K562 (cell line): Measurements from ENCODE around the gene PRKAR1B. TPM values are rescaled to one million over a fixed set of nuclear protein-coding genes. Genes with fewer than 3 reads are reported as not detected.

ENCODE experiments used
- CBFA2T3 ChIP-seq: fragments of 450-650 bp; IDR thresholded peaks from 2 replicates; pipeline ENCODE4 v1.6.1; 2017
- EHMT2 ChIP-seq: fragments of 450-650 bp; IDR thresholded peaks from 2 replicates; pipeline ENCODE4 v1.6.1; 2018; ENCODE audit warnings: antibody characterized with exemption
- ILF3 ChIP-seq: fragments of 450-650 bp; IDR thresholded peaks from 2 replicates; pipeline ENCODE4 v1.6.1; 2018; ENCODE audit warnings: antibody characterized with exemption, mild to moderate bottlenecking, moderate library complexity, borderline replicate concordance
- ILK ChIP-seq: fragments of 450-650 bp; IDR thresholded peaks from 2 replicates; pipeline ENCODE4 v1.6.1; 2016; ENCODE audit warnings: missing genetic modification characterization, low read depth, mild to moderate bottlenecking, missing compliant biosample characterization, moderate library complexity, borderline replicate concordance
- NELFE ChIP-seq: IDR thresholded peaks from 2 replicates; pipeline ENCODE4 v1.6.1; 2011; ENCODE audit warnings: mild to moderate bottlenecking; ENCODE audit not compliant: insufficient read depth, insufficient read length
- NFRKB ChIP-seq: fragments of 450-650 bp; IDR thresholded peaks from 2 replicates; pipeline ENCODE4 v1.6.1; 2016; ENCODE audit warnings: low read depth
- PRMT5 ChIP-seq: sonication (generic); formaldehyde crosslinking; IDR thresholded peaks from 2 replicates; pipeline ENCODE4 v1.5.0; 2020; ENCODE audit warnings: missing genetic modification reagents
- RBFOX2 ChIP-seq: fragments of 200-400 bp; formaldehyde crosslinking; IDR thresholded peaks from 2 replicates; pipeline ENCODE4 v1.6.1; 2017; ENCODE audit warnings: low read depth, mild to moderate bottlenecking, low read length, moderate library complexity
- SMARCB1 ChIP-seq: IDR thresholded peaks from 2 replicates; pipeline ENCODE4 v1.6.1; 2011; ENCODE audit warnings: improper control_type of control experiment, low read depth; ENCODE audit not compliant: insufficient read length
- ZBTB7A ChIP-seq: IDR thresholded peaks from 2 replicates; pipeline ENCODE4 v1.6.1; 2011; ENCODE audit warnings: low read depth, mild to moderate bottlenecking, low read length, moderate library complexity, borderline replicate concordance; ENCODE audit not compliant: control insufficient read depth
- ZFP36 ChIP-seq: fragments of 150-350 bp; IDR thresholded peaks from 2 replicates; pipeline ENCODE4 v1.6.1; 2018; ENCODE audit warnings: low read length, low read depth; ENCODE audit not compliant: partially characterized antibody
- ZNF24 ChIP-seq: fragments of 450-650 bp; IDR thresholded peaks from 2 replicates; pipeline ENCODE4 v1.6.1; 2016
- ZNF444 ChIP-seq: fragments of 250-450 bp; sonication (Bioruptor Pico); IDR thresholded peaks from 2 replicates; pipeline ENCODE4 v1.4.0; 2020; ENCODE audit warnings: mild to moderate bottlenecking, moderate library complexity
- ZNF449 ChIP-seq: fragments of 250-450 bp; sonication (Bioruptor Pico); IDR thresholded peaks from 2 replicates; pipeline ENCODE4 v1.8.0; 2022; ENCODE audit warnings: moderate library complexity, mild to moderate bottlenecking, inconsistent platforms
- polyA plus RNA-seq, 8 experiments: library from polyadenylated mRNA; depleted of rRNA in 4 of 8; stranded (reverse) in 5 of 8; unstranded in 3 of 8; fragments of >200 nt; fragmentation: Nextera tagmentation in 2 of 8; fragmentation: Illumina TruSeq in 1 of 8; extraction: Ambion mirVana in 2 of 8; extraction: Trizol in 1 of 8; gene quantifications; 2 replicates each; pipeline versions ENCODE4 v1.2.1 to v1.2.3, GENCODE V29; 2011 to 2014; ENCODE audit warnings: inconsistent platforms in 1 of 8, missing spikeins in 1 of 8
- total RNA-seq, 7 experiments: library from RNA; depleted of rRNA in 6 of 7; stranded (reverse); fragments of >200 nt in 6 of 7; fragmentation: Illumina TruSeq in 2 of 7; extraction: Trizol in 2 of 7; gene quantifications; 2 replicates each; pipeline versions ENCODE4 v1.2.1 to v1.2.3, GENCODE V29; 2011 to 2021; ENCODE audit warnings: low replicate concordance in 1 of 7
- TF ChIP-seq, protein P1 (sequence below): sonication (generic); formaldehyde crosslinking; IDR thresholded peaks from 2 replicates; pipeline ENCODE4 v1.8.0; 2022; ENCODE audit warnings: mild to moderate bottlenecking, missing genetic modification reagents, borderline replicate concordance
- TF ChIP-seq, protein P2 (sequence below): IDR thresholded peaks from 2 replicates; pipeline ENCODE4 v1.6.1; 2011; ENCODE audit not compliant: insufficient read length; ENCODE audit errors: extremely low read depth
- TF ChIP-seq, protein P3 (sequence below), 2 experiments: fragments of 150-350 bp in 1 of 2; IDR thresholded peaks; 2 replicates each; pipeline ENCODE4 v1.6.1; 2012 to 2016; ENCODE audit warnings: low read depth in 2 of 2, low read length in 2 of 2, mild to moderate bottlenecking in 1 of 2, moderate library complexity in 1 of 2

PRKAR1B gene
- total and polyA plus RNA-seq, 9 of the 15 experiments (the other 6 are each of a cell fraction or from before 2014, with no cell fraction given) = 0.99 to 30.5 (median 12.7) TPM

GRCh38 chr7:603152-603951 lies 123.7 kb downstream of the PRKAR1B start (continued):
- TF ChIP-seq, protein P1, sequence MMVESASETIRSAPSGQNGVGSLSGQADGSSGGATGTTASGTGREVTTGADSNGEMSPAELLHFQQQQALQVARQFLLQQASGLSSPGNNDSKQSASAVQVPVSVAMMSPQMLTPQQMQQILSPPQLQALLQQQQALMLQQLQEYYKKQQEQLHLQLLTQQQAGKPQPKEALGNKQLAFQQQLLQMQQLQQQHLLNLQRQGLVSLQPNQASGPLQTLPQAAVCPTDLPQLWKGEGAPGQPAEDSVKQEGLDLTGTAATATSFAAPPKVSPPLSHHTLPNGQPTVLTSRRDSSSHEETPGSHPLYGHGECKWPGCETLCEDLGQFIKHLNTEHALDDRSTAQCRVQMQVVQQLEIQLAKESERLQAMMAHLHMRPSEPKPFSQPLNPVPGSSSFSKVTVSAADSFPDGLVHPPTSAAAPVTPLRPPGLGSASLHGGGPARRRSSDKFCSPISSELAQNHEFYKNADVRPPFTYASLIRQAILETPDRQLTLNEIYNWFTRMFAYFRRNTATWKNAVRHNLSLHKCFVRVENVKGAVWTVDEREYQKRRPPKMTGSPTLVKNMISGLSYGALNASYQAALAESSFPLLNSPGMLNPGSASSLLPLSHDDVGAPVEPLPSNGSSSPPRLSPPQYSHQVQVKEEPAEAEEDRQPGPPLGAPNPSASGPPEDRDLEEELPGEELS (CRISPR knock-in tag) = no peak
- no peak for TF ChIP-seq ILF3
- TF ChIP-seq EHMT2 = no peak
- peak; percentile 54; the same call in 1 of the 2 replicates for TF ChIP-seq ZBTB7A
- TF ChIP-seq ZNF24 = no peak
- TF ChIP-seq, protein P2, sequence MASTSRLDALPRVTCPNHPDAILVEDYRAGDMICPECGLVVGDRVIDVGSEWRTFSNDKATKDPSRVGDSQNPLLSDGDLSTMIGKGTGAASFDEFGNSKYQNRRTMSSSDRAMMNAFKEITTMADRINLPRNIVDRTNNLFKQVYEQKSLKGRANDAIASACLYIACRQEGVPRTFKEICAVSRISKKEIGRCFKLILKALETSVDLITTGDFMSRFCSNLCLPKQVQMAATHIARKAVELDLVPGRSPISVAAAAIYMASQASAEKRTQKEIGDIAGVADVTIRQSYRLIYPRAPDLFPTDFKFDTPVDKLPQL = no peak
- no peak for TF ChIP-seq ILK (tag)
- TF ChIP-seq PRMT5 (CRISPR knock-in tag) = no peak
- TF ChIP-seq ZNF444 (CRISPR knock-in tag) = no peak; the same call in 1 of the 2 replicates
- no peak for TF ChIP-seq SMARCB1
- TF ChIP-seq NELFE = no peak
- no peak for TF ChIP-seq RBFOX2
- no peak for TF ChIP-seq ZNF449 (CRISPR knock-in tag)
- TF ChIP-seq ZFP36 = peak; percentile 8
- TF ChIP-seq, protein P3, sequence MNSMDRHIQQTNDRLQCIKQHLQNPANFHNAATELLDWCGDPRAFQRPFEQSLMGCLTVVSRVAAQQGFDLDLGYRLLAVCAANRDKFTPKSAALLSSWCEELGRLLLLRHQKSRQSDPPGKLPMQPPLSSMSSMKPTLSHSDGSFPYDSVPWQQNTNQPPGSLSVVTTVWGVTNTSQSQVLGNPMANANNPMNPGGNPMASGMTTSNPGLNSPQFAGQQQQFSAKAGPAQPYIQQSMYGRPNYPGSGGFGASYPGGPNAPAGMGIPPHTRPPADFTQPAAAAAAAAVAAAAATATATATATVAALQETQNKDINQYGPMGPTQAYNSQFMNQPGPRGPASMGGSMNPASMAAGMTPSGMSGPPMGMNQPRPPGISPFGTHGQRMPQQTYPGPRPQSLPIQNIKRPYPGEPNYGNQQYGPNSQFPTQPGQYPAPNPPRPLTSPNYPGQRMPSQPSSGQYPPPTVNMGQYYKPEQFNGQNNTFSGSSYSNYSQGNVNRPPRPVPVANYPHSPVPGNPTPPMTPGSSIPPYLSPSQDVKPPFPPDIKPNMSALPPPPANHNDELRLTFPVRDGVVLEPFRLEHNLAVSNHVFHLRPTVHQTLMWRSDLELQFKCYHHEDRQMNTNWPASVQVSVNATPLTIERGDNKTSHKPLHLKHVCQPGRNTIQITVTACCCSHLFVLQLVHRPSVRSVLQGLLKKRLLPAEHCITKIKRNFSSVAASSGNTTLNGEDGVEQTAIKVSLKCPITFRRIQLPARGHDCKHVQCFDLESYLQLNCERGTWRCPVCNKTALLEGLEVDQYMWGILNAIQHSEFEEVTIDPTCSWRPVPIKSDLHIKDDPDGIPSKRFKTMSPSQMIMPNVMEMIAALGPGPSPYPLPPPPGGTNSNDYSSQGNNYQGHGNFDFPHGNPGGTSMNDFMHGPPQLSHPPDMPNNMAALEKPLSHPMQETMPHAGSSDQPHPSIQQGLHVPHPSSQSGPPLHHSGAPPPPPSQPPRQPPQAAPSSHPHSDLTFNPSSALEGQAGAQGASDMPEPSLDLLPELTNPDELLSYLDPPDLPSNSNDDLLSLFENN (IDR thresholded peaks at IDR 0.05; ENCODE audit: low read depth in 2 of 2, low read length in 2 of 2) = no peak
- peak; percentile 75 for TF ChIP-seq NFRKB
- TF ChIP-seq CBFA2T3 = peak; percentile 19; the same call in 1 of the 2 replicates
